T47D (cell line): ENCODE measurements around the gene ARHGEF2.
"Not testable (repeated sequence)": the region's sequence is repeated elsewhere in the genome, so short reads cannot be mapped to it uniquely, and the experiment has no call there.

Experiments used
- DNase-seq, 2 experiments: peaks; one replicate each; pipeline versions ENCODE4 v3.0.0 to v3.0.0-alpha.2; 2011 to 2012; ENCODE audit warnings: low read depth in 1 of 2, low spot score in 1 of 2
- JUND ChIP-seq: IDR thresholded peaks from 2 replicates; pipeline ENCODE4 v1.6.1; 2012; ENCODE audit warnings: low read depth
- in situ Hi-C: cut with HindIII; loops from 2 replicates; pipeline ENCODE4 v1.10.0; 2016; ENCODE audit warnings: low sequenced_read_pairs, low pct_unique_long_range_greater_than_20kb

Gene ARHGEF2

DNA sequence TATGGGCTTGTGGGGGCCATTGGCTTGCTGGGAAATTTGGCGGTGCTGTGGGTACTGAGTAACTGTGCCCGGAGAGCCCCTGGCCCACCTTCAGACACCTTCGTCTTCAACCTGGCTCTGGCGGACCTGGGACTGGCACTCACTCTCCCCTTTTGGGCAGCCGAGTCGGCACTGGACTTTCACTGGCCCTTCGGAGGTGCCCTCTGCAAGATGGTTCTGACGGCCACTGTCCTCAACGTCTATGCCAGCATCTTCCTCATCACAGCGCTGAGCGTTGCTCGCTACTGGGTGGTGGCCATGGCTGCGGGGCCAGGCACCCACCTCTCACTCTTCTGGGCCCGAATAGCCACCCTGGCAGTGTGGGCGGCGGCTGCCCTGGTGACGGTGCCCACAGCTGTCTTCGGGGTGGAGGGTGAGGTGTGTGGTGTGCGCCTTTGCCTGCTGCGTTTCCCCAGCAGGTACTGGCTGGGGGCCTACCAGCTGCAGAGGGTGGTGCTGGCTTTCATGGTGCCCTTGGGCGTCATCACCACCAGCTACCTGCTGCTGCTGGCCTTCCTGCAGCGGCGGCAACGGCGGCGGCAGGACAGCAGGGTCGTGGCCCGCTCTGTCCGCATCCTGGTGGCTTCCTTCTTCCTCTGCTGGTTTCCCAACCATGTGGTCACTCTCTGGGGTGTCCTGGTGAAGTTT is 36.4 kb downstream of the ARHGEF2 start:
- no peak for TF ChIP-seq JUND
- no peak for DNase-seq
- in situ Hi-C loops, result no loop called here

DNA sequence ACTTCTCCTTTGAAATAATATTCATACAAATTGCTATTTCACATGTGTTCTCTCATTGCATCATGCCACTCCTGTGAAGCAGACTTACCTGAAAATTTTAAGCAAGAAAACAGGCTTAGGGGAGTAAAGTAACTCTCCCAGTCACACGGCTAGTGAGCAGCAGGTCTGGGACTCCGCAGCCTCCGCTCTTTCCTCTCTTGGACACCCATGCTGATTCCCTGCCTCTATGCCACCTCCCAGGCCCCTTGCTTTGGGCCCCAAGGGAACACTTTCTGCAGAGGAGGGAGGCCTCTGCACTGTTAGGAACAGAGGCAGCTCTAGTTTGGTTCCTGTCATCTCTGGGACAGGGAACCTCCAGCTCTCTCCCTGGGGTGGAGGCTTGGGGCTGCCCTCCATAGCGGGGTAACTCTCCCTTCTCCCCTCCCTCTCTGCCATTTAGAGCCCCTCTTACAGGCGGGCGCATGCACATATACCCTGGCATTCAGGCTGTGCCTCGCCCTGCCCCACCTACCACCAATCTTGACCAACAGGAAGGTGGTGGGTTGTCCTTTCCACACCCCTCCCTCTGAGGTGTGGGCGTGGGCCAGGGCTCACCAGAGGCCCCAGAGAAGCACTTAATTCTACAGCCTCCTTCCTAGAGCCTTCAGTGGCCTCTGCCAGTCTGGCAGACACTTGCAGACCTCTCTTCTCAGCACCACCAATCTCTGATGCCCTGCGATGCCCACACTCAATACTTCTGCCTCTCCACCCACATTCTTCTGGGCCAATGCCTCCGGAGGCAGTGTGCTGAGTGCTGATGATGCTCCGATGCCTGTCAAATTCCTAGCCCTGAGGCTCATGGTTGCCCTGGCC is 37.1 kb downstream of the ARHGEF2 start, which contains the start of gene RXFP4:
TSS of gene RXFP4 (plus strand) at position 646 of the 852 bp plus-strand sequence. CDS start at position 718, 72 bp downstream.
- in situ Hi-C loops, result no loop called here
- no peak for TF ChIP-seq JUND
- peak in 1 of 2 experiments; percentile 82 for DNase-seq

DNA sequence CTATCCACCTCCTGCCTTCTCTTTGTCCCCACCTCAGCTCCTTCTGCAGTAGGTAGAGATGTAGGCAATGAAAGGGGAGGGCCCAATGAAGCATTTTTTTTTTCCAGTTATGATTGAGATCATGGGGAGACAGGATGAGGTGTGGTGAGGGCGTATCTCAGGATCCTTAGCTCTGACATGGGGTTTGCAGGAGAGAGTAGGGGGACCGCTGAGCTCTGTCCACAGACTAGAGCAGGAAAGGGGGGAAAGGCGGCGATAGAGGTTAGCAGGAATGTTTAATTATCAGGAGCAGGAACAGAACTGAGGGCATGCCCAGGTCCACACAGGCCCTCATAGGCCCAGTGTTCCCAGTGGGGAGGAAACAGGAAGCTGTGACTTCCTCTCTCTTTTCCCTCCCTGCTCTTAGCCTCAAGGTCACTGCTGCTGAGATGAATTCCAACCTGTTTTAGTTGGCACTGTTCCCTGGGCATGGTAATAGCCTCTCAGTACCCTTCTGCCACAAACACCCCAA is 37.8 kb downstream of the ARHGEF2 start:
- DNase-seq, result peak in 1 of 2 experiments; percentile 84
- TF ChIP-seq JUND, result no peak
- in situ Hi-C loops, result no loop called here

DNA sequence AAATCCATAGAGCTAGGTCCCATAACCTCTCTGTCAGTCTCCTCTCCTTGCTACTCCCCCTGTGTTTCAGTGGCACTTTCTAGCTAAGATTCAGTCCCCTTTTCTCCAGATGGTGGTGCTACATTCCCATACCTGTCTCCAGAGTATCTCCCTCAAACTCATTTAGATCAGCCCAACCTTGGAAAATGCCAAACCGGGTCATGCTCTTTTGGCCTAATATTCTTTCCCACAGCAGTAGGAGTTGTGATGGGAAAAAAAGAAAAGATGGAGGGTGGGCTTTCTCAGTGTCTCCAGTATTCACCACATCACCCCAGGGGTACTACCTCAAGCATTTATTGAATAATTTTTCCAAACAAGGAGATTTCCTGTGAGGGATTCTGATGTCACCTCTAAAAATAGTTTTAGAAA is 40.1 kb downstream of the ARHGEF2 start:
- in situ Hi-C loops, result no loop called here
- no peak for TF ChIP-seq JUND
- peak in 1 of 2 experiments; percentile 89 for DNase-seq

DNA sequence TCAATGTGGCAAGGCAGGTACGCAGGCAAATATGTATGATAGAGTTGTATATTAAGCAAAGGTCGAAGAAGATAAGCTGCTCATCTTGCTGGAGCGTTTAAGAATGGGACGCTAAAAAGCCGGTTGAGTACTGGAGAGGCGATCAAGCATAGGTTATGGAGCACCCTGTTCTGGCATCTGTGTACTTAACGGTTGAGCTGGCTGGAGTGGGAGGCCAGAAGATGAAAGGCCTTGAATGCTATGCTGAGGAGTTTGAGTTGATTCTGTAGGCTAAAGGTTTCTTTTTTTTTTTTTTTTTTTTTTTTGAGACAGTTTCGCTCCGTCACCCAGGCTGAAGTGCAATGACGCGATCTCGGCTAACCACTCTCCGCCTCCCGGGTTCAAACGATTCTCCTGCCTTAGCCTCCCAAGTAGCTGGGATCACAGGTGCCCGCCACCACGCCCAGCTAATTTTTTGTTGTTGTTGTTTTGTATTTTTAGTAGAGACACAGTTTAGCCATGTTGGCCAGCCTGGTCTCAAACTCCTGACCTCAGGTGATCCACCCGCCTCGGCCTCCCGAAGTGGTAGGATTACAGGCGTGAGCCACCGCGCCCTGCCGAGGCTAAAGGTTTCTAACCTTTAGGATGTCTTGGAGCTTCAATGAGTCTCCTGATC is 43.3 kb downstream of the ARHGEF2 start:
- DNase-seq, result peak in 1 of 2 experiments; percentile 27

DNA sequence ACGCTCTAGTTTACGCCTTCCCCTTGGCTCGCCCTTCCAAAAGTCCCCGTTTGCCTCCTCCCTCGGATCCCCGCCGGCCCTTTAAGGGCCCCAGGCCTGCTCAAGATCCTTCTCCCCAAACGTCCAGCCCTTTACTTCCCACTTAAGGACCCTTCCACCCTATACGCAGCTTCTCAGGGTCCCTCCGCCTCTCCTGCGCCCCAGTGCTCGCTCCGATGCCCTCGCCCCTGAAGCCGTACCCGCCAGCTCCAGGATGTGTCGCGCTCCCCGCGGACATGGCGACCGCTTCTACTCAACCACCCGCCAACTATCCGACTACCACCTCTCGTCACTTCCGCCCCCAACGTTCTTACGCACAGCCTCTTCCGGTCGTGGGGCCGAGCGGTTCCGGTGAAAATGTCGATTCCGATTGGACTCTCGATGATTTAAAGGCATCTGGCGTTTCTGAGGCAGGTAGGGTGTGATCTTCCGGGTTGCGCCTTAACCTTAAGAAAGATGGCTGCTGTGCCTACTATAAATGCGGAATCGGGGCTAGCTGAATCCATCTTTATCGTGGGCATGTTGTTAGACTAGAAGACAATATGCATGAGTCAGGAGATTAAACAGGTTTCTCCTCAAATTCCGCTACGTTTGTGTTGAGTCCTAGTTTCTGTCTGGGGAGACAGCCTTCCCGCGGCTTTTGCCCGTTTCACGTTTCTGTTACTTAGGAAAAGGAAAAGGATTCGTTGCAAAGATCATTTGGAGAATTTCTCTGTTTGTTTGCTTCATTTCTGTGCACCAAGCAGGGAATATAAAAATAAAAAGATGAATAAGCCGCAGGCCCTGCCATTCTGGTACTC is 44.0 kb downstream of the ARHGEF2 start, which contains the start of gene KHDC4:
TSS of gene KHDC4 (minus strand) at position 317 of the 839 bp plus-strand sequence. CDS start at position 277, 40 bp downstream.
- no peak for TF ChIP-seq JUND
- peak; percentile 90 to 100 for DNase-seq
- in situ Hi-C loops, result no loop called here

More for the DNA sequence above, 43.3 kb downstream of the ARHGEF2 start:
- in situ Hi-C loops, result no loop called here
- no peak for TF ChIP-seq JUND

DNA sequence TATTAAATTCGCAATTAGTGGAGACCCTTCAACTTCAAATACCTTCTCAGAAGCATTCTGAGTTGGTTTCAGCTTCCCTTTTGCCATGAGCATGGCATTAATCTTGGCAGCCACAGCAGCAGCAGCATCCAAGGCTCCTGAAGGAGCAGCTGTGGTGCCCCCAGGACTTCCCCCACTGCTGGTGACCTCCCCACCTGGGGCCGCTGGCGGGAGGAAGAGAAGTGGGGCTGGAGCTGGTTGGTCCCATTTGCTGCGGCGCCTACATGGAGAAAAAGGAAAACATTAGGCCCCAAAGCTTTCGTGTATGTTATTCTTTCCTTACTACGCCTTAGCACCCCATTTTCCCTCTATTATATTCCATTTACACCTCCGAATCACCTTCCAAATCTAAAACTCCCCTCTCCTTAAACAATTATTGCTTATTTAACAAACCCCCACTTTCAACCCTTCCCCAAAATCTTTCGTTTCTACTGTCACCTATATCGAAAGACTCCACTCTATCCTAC is 44.7 kb downstream of the ARHGEF2 start:
- no peak for DNase-seq
- in situ Hi-C loops, result no loop called here
- TF ChIP-seq JUND, result no peak

DNA sequence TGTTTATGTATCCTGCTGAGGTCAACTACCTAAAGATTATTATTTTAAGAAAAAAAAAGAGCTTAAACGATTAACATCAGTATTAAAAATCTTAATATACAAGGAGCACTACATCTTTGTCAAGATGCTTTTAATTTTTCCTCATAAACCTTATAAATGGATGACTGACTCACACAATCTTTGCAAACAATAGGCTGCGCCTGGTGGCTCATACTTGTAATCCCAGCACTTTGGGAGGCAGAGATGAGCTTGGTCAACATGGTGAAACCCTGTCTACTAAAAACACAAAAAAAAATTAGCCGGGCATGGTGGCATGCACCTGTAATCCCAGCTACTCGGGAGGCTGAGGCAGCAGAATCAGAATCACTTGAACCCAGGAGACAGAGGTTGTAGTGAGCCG is 45.9 kb downstream of the ARHGEF2 start:
- in situ Hi-C loops, result no loop called here
- no peak for DNase-seq
- no peak for TF ChIP-seq JUND

DNA sequence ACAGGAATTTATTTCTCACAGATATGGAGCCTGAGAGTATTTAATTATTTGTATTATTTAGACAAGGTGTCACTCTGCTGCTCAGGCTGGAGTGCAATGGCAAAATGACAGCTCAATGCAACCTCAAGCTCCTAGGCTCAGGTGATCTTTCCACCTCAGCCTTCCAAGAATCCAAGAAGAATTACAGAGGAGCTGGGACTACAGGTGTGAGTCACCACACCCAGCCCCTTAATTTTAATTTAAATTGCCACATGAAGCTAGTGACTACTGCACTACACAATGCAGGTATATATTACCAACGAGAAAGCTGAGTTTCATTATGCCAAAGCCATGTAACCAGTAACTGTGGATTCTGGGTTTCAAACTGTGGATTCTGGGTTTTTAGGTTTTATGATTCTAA is 46.3 kb downstream of the ARHGEF2 start:
- in situ Hi-C loops, result no loop called here
- no peak for DNase-seq
- TF ChIP-seq JUND, result no peak

DNA sequence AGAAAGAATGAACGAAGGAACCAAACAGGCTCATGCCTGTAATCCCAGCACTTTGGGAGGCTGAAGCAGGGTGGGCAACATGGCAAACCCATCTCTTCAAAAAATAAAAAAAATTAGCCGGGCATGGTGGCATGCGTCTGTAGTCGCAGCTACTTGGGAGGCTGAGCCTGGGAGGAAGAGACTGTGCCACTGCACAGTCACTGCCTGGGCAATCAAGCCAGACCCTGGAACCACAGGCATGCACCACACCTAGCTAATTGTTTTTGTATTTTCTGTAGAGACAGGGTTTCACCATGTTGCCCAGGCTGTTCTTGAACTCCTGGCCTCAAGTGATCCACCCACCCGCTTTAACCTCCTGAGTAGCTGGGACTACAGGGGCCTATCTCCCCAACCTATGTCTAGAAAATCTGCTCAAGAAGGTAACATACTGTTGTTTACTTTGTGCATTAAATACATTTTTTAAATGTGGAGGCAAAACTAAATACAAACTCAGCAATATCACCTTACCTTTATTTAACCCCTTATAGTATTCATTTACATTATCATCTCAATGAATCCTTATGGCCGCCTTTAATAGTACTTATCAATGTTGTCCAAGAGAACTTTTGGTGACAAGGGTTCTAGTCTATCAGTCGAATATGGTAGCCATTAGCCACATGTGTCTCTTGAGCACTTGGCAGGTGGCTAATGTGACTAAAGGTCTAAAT is 46.9 kb downstream of the ARHGEF2 start:
- in situ Hi-C loops, result no loop called here
- no peak for DNase-seq
- no peak for TF ChIP-seq JUND

DNA sequence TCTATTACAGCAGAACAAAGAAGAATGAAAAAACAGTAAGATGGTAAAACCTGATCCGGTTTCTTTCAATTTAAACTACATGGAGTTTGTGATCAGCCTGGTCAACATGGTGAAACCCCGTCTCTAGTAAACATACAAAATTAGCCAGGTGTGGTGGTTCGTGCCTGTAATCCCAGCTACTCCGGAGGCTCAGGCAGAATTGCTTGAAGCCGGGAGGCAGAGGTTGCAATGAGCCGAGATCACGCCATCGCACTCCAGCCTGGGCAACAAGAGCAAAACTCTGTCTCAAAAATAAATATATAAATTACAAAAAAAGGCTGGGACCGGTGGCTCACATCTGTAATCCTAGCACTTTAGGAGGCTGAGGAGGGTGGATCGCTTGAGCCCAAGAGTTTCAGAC is 47.6 kb downstream of the ARHGEF2 start:
- in situ Hi-C loops, DNase-seq: not testable (repeated sequence)
